ENCODE results near the gene STK39. TPM values are rescaled to one million over a fixed set of nuclear protein-coding genes. Genes with fewer than 3 reads are reported as not detected.

STK39 gene
- total and polyA plus RNA-seq, 2 experiments from 2014 or later = 32.7 to 51.7 TPM

DNA sequence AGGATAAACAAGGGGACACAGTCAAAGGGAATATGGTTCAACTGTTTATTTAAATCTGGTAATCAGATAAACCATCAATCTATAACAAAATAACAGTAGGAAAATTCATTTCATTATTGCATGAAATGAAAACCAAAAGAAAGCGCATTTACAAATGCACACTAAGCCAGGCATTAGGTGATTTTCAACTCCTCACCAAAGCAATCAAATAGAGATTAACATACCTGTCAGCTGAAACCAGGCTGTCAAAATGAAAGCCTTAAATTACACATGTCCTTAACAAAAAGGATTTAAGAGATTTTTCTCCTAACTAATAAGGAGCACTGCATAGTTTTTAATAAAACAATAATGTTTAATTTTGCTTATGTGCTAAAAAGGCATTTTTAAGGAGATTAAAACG lies 23.0 kb downstream of the STK39 start:
- TF ChIP-seq, protein P1, sequence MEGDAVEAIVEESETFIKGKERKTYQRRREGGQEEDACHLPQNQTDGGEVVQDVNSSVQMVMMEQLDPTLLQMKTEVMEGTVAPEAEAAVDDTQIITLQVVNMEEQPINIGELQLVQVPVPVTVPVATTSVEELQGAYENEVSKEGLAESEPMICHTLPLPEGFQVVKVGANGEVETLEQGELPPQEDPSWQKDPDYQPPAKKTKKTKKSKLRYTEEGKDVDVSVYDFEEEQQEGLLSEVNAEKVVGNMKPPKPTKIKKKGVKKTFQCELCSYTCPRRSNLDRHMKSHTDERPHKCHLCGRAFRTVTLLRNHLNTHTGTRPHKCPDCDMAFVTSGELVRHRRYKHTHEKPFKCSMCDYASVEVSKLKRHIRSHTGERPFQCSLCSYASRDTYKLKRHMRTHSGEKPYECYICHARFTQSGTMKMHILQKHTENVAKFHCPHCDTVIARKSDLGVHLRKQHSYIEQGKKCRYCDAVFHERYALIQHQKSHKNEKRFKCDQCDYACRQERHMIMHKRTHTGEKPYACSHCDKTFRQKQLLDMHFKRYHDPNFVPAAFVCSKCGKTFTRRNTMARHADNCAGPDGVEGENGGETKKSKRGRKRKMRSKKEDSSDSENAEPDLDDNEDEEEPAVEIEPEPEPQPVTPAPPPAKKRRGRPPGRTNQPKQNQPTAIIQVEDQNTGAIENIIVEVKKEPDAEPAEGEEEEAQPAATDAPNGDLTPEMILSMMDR (IDR thresholded peaks at IDR 0.05; ENCODE audit: low read depth, low read length) = no peak
- Histone ChIP-seq H3K9me3 (ENCODE audit: low read depth) (no peaks in the 10 kb centered on the region), H3K27me3 (no peaks in the 10 kb centered on the region), H3K27ac (peak overlapping the region; percentile 13), H3K4me1 (ENCODE audit: low read depth) (peaks cover 27% of the 10 kb centered on the region), H3K36me3 (no peaks in the 10 kb centered on the region), H3K4me3 (no peak overlapping the region)
- no peak for DNase-seq (ENCODE audit: low read depth in 1 of 2, low spot score in 1 of 2)

DNA sequence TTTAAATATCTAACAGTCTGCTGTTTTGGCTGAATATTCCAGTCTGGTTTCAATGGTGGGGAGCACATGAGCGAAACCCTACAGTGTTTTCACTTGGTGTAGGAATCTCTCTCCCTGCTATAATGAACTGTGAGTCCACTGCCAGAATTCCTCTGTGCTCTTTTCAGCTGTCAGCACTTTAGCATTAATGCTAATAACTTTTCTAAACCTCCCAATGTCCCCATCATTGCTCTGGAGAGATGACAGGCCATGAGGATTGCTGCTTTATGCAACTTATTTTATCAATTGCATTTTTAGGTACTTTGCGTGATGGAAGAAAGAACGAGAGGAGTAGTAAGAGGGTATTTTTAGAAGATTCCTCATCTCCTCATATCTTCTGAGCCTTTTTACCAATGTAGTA lies 25.3 kb downstream of the STK39 start:
- peaks cover 27% of the 10 kb centered on the region for H3K4me1 ChIP-seq (ENCODE audit: low read depth)
- H3K9me3 ChIP-seq (ENCODE audit: low read depth) = no peaks in the 10 kb centered on the region
- H3K4me3 ChIP-seq = no peak overlapping the region
- peak overlapping the region; percentile 31 for H3K27ac ChIP-seq
- peak in 1 of 2 donors; percentile 39 for DNase-seq (ENCODE audit: low read depth in 1 of 2, low spot score in 1 of 2)
- no peaks in the 10 kb centered on the region for H3K36me3 ChIP-seq
- TF ChIP-seq, protein P1 (IDR thresholded peaks at IDR 0.05; ENCODE audit: low read depth, low read length) = no peak
- H3K27me3 ChIP-seq = no peaks in the 10 kb centered on the region

DNA sequence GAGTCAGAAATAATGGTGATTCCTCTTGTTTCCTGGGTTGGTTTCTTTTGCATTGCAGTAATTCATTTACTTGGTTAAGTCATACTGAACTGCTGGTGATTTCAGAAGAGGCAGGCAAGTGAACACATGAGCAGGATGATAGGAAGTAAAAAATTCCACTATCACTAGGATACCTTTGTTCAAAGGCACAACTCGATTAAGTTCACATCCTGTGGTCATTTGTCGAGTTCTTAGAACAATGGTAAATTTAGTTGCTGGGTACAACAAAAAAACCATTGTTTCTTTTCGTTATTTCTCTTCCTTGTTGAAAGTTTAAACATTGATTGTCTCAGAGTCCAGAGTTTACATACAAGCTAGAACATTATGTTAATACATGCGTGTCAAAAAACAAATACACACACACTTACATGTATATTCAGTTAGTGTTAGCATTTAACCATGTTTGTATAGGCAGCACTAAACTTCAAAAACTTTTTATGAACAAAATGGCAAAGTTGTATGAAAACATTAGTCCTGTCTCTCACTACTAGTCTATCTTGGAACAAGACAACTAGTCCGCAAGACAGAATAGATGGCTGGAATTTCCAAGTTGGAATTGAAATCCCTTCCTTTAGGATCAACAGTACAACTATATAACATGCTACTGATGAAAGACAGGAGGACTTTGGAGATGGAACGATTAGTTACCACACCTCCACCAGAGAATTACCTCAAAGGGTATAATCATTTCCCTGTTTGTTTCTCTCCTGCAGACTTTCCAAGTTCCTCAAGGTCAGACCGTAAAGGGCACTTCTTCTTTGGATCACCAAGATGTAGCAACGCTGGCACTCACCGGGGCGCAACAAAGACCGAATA lies 26.2 kb downstream of the STK39 start:
- TF ChIP-seq, protein P1 (IDR thresholded peaks at IDR 0.05; ENCODE audit: low read depth, low read length) = no peak
- Histone ChIP-seq H3K36me3 (no peaks in the 10 kb centered on the region), H3K4me1 (ENCODE audit: low read depth) (peaks cover 27% of the 10 kb centered on the region), H3K4me3 (no peak overlapping the region), H3K27me3 (no peaks in the 10 kb centered on the region), H3K9me3 (ENCODE audit: low read depth) (no peaks in the 10 kb centered on the region), H3K27ac (peak overlapping the region; percentile 31)
- DNase-seq (ENCODE audit: low read depth in 1 of 2, low spot score in 1 of 2) = peak in 1 of 2 donors; percentile 39

DNA sequence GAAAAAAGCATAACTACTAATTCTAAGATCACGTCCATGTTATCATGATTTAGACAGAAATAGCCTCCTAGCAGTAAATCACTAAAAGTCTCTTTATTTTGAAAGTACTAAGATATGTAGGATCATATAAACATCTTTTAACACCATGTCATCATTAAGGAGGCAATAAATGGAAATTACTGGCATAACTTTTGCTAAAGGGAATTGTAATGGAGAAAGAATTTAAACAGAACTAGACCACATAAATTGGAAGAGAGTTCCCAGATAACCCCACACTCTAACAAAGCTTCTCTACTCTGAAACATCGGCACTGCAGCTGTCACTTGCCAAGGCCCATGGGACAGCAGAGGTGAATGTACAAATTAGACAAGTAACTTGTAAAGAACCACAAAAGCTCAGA lies 29.5 kb downstream of the STK39 start:
- H3K4me3 ChIP-seq = no peak overlapping the region
- H3K27me3 ChIP-seq = no peaks in the 10 kb centered on the region
- H3K9me3 ChIP-seq (ENCODE audit: low read depth) = no peaks in the 10 kb centered on the region
- DNase-seq (ENCODE audit: low read depth in 1 of 2, low spot score in 1 of 2) = no peak
- H3K27ac ChIP-seq = no peak overlapping the region
- H3K4me1 ChIP-seq (ENCODE audit: low read depth) = peaks cover 19% of the 10 kb centered on the region
- no peaks in the 10 kb centered on the region for H3K36me3 ChIP-seq
- TF ChIP-seq, protein P1 (IDR thresholded peaks at IDR 0.05; ENCODE audit: low read depth, low read length) = no peak

DNA sequence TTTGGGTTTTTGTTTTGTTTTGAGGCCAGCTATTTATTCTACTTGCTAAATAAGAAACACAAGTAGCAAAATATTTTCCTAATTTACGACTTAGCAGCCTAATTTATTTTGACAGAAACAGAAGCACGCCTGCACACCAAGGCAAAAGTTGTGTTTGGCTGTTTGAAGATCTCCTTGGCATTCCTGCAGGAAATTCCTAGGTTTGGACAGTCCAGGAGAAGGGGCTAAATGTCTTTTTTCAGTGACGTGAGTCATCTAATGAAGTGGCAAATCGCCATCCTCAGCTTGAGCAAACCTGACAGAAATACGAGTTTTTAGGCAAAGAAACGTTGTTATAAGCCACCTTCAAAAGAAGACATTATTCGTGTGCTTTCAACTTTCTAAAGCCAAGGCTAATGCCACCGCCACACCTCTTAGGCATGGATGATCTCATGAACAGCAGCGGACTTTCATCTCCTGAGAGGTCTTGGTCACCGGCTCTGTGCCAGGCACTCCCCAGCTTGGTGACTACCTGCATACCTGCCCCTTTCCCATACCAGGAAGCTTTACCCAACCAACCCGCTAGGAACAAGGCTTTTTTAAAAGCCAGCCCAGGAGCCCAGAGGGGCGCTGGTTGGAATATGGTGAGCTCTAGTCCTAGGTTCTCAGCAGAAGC lies 30.9 kb downstream of the STK39 start:
- DNase-seq (ENCODE audit: low read depth in 1 of 2, low spot score in 1 of 2) = peak in 1 of 2 donors; percentile 38
- Histone ChIP-seq H3K27ac (no peak overlapping the region), H3K36me3 (no peaks in the 10 kb centered on the region), H3K4me1 (ENCODE audit: low read depth) (peaks cover 16% of the 10 kb centered on the region), H3K9me3 (ENCODE audit: low read depth) (no peaks in the 10 kb centered on the region), H3K27me3 (no peaks in the 10 kb centered on the region), H3K4me3 (no peak overlapping the region)
- TF ChIP-seq, protein P1 (IDR thresholded peaks at IDR 0.05; ENCODE audit: low read depth, low read length) = no peak

Measured in cardiac muscle cell (in vitro differentiated cells and primary cell).